ENCODE measurements around the gene DNM2. TPM values are rescaled to one million over a fixed set of nuclear protein-coding genes. Genes with fewer than 3 reads are reported as not detected.
"Not testable (repeated sequence)": the region's sequence is repeated elsewhere in the genome, so short reads cannot be mapped to it uniquely, and the experiment has no call there.

DNM2 gene
- total RNA-seq, 6 experiments from 2014 or later: 54.0 to 86.9 (median 68.3) TPM

- no peak for TF ChIP-seq POLR2A (IDR thresholded peaks at IDR 0.05)
- TF ChIP-seq CTCF (IDR thresholded peaks at IDR 0.05): no peak
- H3K27ac ChIP-seq: no peak overlapping the region
- no peak overlapping the region for H3K4me3 ChIP-seq
- H3K9me3 ChIP-seq: no peaks in the 10 kb centered on the region
- H3K36me3 ChIP-seq: no peaks in the 10 kb centered on the region
- no peak for ATAC-seq
- no peaks in the 10 kb centered on the region for H3K27me3 ChIP-seq
- peaks cover 0 to 9% (median 0%) of the 10 kb centered on the region in 4 donors for H3K4me1 ChIP-seq
- 68% methylated on average over 10 of the region's 10 CpGs for WGBS (ENCODE audit: insufficient coverage, low coverage, low lambda C conversion rate, missing lambda C conversion rate)
- intact Hi-C loops (cut with DNase I): loop anchor here (5.0 to 10.0 kb wide), 2 partner anchors 94 to 102 kb away; no protein-coding TSS in a partner anchor
- DNase-seq: no peak
These were observed 148.6 kb downstream of the DNM2 start for GRCh38 chr19:10866495-10866894.

DNA sequence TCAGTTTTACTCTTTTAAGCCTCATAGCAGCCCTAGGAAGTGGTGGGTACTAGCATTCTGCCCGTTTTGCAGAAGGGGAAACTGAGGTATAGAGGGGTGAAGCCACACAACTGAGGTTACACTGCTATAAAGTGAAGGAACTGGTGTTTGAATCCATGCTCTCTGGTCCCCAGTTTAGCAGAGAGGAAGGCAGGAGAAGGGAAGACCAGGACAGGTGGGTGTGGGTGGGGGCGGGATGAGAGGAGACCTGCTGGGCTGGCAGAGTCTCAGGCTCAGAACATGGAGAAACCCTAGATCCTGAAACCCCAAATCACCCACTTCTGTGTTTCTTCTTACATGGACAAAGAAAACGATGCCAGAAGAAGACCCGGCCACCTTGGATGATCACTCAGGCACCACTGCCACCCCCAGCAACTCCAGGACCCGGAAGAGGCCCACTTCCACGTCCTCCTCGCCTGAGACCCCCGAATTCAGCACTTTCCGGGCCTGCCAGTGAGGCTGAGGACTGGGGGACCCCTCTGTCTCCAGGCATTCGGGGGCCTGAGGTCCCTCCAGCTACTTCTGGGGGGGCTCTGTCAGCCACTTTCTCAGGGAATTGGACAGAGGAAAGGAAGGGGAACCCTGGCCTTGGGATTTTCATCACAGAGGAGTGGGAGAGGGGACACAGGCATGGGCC lies 151.1 kb downstream of the DNM2 start:
- WGBS (ENCODE audit: insufficient coverage, low coverage, low lambda C conversion rate, missing lambda C conversion rate): 83% methylated on average over 5 of the region's 10 CpGs
- DNase-seq: peak in 2 of 3 donors; percentile 31 to 64
- TF ChIP-seq POLR2A (IDR thresholded peaks at IDR 0.05): no peak
- TF ChIP-seq CTCF (IDR thresholded peaks at IDR 0.05): no peak
- no peaks in the 10 kb centered on the region for H3K27me3 ChIP-seq
- H3K9me3 ChIP-seq: no peaks in the 10 kb centered on the region
- ATAC-seq: no peak
- H3K4me3 ChIP-seq: no peak overlapping the region
- intact Hi-C loops (cut with DNase I): loop anchor here (5.0 to 10.0 kb wide), 2 partner anchors 97 to 104 kb away; no protein-coding TSS in a partner anchor
- H3K27ac ChIP-seq: no peak overlapping the region
- no peaks in the 10 kb centered on the region for H3K36me3 ChIP-seq
- H3K4me1 ChIP-seq: peaks cover 0 to 12% (median 0%) of the 10 kb centered on the region in 4 donors

DNA sequence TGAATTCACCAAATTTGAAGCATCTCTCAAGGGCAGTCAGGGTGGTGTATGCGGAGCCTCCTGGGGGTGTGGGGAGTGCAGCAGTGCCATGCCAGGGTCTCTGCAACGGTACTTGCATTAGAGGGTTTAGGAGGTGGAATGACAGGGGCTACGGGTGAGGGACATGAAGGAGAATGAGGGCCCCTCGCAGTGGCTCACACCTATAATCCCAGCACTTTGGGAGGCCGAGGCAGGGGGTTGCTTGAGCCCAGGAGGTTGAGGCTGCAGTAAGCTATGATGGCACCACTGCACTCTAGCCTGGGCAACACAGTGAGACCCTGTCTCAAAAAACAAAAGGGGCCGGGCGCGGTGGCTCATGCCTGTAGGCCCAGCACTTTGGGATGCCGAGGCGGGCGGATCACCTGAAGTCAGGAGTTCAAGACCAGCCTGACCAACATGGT lies 152.0 kb downstream of the DNM2 start:
- WGBS (ENCODE audit: insufficient coverage, low coverage, low lambda C conversion rate, missing lambda C conversion rate): 96% methylated on average over 5 of the region's 11 CpGs
- peak; percentile 49 to 60 (median 56) for DNase-seq
- intact Hi-C loops (cut with DNase I): loop anchor here (5.0 to 10.0 kb wide), 4 partner anchors 52 to 105 kb away; partner anchors contain the start of genes TIMM29 (in 1 of the 2) and YIPF2 (in 1 of the 2)

DNA sequence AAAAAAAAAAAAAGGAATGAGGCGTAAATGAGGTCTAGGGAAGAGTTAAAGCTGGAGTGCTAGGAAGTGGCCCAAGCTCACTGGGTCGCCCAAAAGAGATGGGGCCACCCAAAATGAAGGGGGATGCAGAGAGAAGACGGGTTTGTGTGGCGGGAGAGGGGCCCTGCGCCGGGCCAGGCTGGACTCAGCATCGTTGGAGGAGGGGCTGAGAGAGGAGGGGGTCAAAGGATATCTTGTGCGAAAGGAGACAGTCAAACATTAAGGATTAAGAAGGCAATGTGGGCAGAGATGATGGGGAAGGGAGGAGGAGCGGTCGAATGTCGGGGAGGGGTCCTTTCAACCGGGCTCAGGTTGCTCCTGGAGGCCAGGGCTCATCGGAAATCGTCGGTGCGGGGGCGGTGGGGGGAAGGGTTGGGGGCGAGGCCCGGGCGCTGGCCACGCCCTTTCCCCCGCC lies 152.6 kb downstream of the DNM2 start:
- no peaks in the 10 kb centered on the region for H3K27me3 ChIP-seq
- WGBS (ENCODE audit: insufficient coverage, low coverage, low lambda C conversion rate, missing lambda C conversion rate): 8% methylated on average over 11 of the region's 22 CpGs
- peak overlapping the region; percentile 23 to 55 (median 42) for H3K4me3 ChIP-seq
- no peaks in the 10 kb centered on the region for H3K36me3 ChIP-seq
- TF ChIP-seq CTCF (IDR thresholded peaks at IDR 0.05) (no peak), POLR2A (IDR thresholded peaks at IDR 0.05) (no peak)
- ATAC-seq (no peak), DNase-seq (no peak)
- H3K9me3 ChIP-seq: no peaks in the 10 kb centered on the region
- H3K4me1 ChIP-seq: peaks cover 0 to 8% (median 0%) of the 10 kb centered on the region in 4 donors
- H3K27ac ChIP-seq: peak overlapping the region in 1 of 3 donors; percentile 51
- intact Hi-C loops (cut with DNase I): loop anchor here (5.0 to 10.0 kb wide), 2 partner anchors 52 to 54 kb away; partner anchors contain the start of genes TIMM29 (in 1 of the 2) and YIPF2 (in 1 of the 2)

More for the DNA sequence above, 152.0 kb downstream of the DNM2 start:
- not testable (repeated sequence) for H3K9me3 ChIP-seq, H3K36me3 ChIP-seq, H3K4me3 ChIP-seq, H3K27me3 ChIP-seq, H3K4me1 ChIP-seq, ATAC-seq, H3K27ac ChIP-seq
